Esophagus squamous epithelium (tissue), 5 donors: ENCODE results near the gene GGA1. TPM values are rescaled to one million over a fixed set of nuclear protein-coding genes. Genes with fewer than 3 reads are reported as not detected.

Experiments used
- DNase-seq: peaks from one replicate; lab custom pipeline; 2025; lab: John Stamatoyannopoulos, UW
- H3K27ac ChIP-seq, 4 donors: fragments of 200-600 bp; sonication (generic); one replicate each; pipeline ENCODE4 v1.5.1; 2016 to 2019; ENCODE audit warnings: mild to moderate bottlenecking in 1 of 4
- H3K27me3 ChIP-seq, 4 donors: fragments of 200-600 bp; sonication (generic); 1 replicate in 3 of 4; 2 replicates in 1 of 4; pipeline versions ENCODE4 v1.5.1 to v1.6.0; 2017 to 2021; ENCODE audit warnings: antibody characterized with exemption in 1 of 4
- H3K36me3 ChIP-seq, 3 donors: fragments of 200-600 bp; sonication (generic); one replicate each; pipeline ENCODE4 v1.5.1; 2016 to 2019
- H3K4me1 ChIP-seq, 3 donors: fragments of 200-600 bp; sonication (generic); one replicate each; pipeline ENCODE4 v1.5.1; 2017 to 2019
- H3K4me3 ChIP-seq, 4 donors: fragments of 200-600 bp; sonication (generic); 1 replicate in 3 of 4; 2 replicates in 1 of 4; pipeline ENCODE4 v1.5.1; 2016 to 2019; ENCODE audit warnings: mild to moderate bottlenecking in 2 of 4, moderate library complexity in 1 of 4
- H3K9me3 ChIP-seq, 3 donors: fragments of 200-600 bp; sonication (generic); one replicate each; pipeline ENCODE4 v1.5.1; 2016 to 2019
- POLR2A ChIP-seq, 4 donors: fragments of 450-650 bp; IDR thresholded peaks; one replicate each; pipeline ENCODE4 v1.6.1; 2017; ENCODE audit warnings: antibody characterized with exemption in 4 of 4, mild to moderate bottlenecking in 4 of 4, moderate library complexity in 3 of 4
- WGBS, 2 donors: methylation state at CpG; one replicate each; pipeline ENCODE4 v1.1.5; 2018; 5-methylcytosine and 5-hydroxymethylcytosine counted together
- intact Hi-C: fragments of 100-400 bp; cut with DNase I; formaldehyde crosslinking; loops from one replicate; pipeline ENCODE4 v1.15.0; 2022
- total RNA-seq, 4 donors: library from RNA; depleted of rRNA; stranded (reverse); fragments of >200 nt; gene quantifications; one replicate each; pipeline ENCODE4 v1.1.0, GENCODE V29; 2016
- TF ChIP-seq, protein P1 (sequence below), 6 experiments: fragments of 450-650 bp in 4 of 6; fragments of 200-600 bp in 2 of 6; sonication (generic) in 2 of 6; IDR thresholded peaks; one replicate each; pipeline ENCODE4 v1.5.1; 2016 to 2019; ENCODE audit warnings: antibody characterized with exemption in 6 of 6, mild to moderate bottlenecking in 4 of 6, moderate library complexity in 4 of 6
- donor health status: DM: yes; HTN: yes; CAD: no.

GGA1 gene
- total RNA-seq, 4 donors from 2014 or later: 32.2 to 54.3 (median 39.5) TPM

DNA sequence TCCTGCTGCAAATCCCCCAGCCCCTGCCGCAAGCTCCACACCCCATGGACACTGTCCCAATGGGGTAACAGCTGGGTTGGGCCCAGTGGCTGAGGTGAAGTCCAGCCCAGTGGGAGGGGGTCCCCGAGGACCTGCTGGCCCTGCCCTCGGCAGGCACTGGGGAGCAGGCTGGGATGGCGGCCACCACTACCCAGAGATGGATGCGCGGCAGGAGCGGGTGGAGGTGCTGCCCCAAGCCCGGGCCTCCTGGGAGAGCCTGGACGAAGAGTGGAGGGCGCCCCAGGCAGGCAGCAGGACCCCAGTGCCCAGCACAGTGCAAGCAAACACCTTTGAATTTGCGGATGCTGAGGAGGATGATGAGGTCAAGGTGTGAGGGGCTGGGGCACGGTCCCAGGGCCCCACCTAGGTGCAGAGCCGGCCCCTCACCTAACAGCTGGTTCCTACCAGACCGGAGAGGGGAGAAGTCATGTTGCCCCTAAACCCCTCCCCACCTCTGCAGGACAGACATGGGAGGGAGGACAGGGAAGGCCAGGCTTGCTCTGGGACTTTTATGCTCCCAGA, 40.1 kb upstream of the GGA1 start:
- intact Hi-C loops: no loop called here
- Histone ChIP-seq H3K27me3 (no peaks in the 10 kb centered on the region), H3K4me3 (no peak overlapping the region), H3K36me3 (peaks cover 22 to 38% (median 23%) of the 10 kb centered on the region in 3 donors), H3K27ac (peak overlapping the region in 1 of 4 donors; percentile 16), H3K9me3 (no peaks in the 10 kb centered on the region), H3K4me1 (peaks cover 50 to 72% (median 58%) of the 10 kb centered on the region in 3 donors)
- DNase-seq: no peak
- 92% methylated on average over 6 of the region's 14 CpGs; no CpG with 5 or more reads in 1 of the 2 donors for WGBS, 2 donors
- TF ChIP-seq, protein P1, sequence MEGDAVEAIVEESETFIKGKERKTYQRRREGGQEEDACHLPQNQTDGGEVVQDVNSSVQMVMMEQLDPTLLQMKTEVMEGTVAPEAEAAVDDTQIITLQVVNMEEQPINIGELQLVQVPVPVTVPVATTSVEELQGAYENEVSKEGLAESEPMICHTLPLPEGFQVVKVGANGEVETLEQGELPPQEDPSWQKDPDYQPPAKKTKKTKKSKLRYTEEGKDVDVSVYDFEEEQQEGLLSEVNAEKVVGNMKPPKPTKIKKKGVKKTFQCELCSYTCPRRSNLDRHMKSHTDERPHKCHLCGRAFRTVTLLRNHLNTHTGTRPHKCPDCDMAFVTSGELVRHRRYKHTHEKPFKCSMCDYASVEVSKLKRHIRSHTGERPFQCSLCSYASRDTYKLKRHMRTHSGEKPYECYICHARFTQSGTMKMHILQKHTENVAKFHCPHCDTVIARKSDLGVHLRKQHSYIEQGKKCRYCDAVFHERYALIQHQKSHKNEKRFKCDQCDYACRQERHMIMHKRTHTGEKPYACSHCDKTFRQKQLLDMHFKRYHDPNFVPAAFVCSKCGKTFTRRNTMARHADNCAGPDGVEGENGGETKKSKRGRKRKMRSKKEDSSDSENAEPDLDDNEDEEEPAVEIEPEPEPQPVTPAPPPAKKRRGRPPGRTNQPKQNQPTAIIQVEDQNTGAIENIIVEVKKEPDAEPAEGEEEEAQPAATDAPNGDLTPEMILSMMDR (IDR thresholded peaks at IDR 0.05): no peak
- TF ChIP-seq POLR2A (IDR thresholded peaks at IDR 0.05): no peak

DNA sequence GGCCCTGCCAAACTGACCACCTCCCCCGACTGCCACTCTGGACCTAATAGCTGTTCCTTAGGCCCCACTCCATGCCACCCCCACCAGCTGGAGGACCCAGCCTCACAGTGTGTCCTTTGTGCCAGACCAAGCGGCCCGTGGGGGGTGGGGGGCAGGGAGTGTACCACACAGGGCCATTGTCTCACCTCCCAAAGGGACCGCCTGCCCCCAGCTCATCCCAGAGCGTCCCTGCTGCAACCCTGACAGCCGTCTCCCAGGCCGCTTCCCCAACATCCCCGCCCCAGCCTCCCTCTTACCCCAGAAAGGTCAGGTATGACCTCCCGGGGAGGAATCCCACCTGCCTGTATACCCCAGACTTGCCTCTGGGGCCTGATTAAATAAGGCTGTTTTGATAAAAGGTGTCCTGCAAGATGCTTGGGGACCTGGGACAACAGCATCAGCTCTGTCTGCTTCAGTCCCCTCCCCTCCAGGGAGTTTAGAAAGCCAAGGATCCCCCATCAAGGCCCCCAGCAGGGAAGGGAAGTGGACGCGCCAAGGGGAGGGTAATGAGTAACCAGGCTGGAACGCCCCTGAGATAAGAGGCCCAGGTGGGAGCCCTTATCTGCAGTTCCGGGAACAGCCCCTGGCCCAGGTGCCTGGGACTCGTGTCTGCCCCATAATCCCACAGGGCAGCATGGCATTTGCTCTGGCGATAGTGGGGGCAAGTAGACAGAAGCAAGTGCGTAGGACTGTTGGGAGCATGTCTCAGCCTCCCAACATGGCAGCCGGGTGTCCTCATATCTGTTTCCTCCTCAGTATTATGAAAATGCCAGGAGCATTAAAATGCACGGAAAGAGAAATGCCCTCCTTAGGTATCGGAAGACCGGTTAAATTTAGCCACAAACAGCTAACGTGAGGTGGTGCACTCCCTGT, 39.4 kb upstream of the GGA1 start:
- Histone ChIP-seq H3K4me3 (no peak overlapping the region), H3K27ac (peak overlapping the region in 3 of 4 donors; percentile 11 to 42 (median 16)), H3K4me1 (peaks cover 42 to 64% (median 51%) of the 10 kb centered on the region in 3 donors), H3K36me3 (peaks cover 22 to 38% (median 23%) of the 10 kb centered on the region in 3 donors), H3K27me3 (no peaks in the 10 kb centered on the region), H3K9me3 (no peaks in the 10 kb centered on the region)
- DNase-seq: no peak
- no peak for TF ChIP-seq POLR2A (IDR thresholded peaks at IDR 0.05)
- intact Hi-C loops: no loop called here
- 58 to 60% methylated on average over 7 to 9 of the region's 21 CpGs for WGBS, 2 donors

GRCh38 chr22:37569921-37570660, 38.5 kb upstream of the GGA1 start:
- no peak for DNase-seq
- WGBS, 2 donors: 58 to 62% methylated on average over 7 to 8 of the region's 9 CpGs
- no peaks in the 10 kb centered on the region for H3K9me3 ChIP-seq
- intact Hi-C loops: loop anchor here (5.0 kb wide), 1 partner anchor 33 kb away; no protein-coding TSS in a partner anchor
- H3K4me1 ChIP-seq: peaks cover 36 to 56% (median 43%) of the 10 kb centered on the region in 3 donors
- peaks cover 22 to 38% (median 23%) of the 10 kb centered on the region in 3 donors for H3K36me3 ChIP-seq
- no peaks in the 10 kb centered on the region for H3K27me3 ChIP-seq
- TF ChIP-seq POLR2A (IDR thresholded peaks at IDR 0.05): no peak
- TF ChIP-seq, protein P1 (IDR thresholded peaks at IDR 0.05): no peak
- no peak overlapping the region for H3K4me3 ChIP-seq
- peak overlapping the region in 3 of 4 donors; percentile 7 to 42 (median 11) for H3K27ac ChIP-seq

GRCh38 chr22:37570661-37570976, 38.0 kb upstream of the GGA1 start:
- no peaks in the 10 kb centered on the region for H3K27me3 ChIP-seq
- TF ChIP-seq POLR2A (IDR thresholded peaks at IDR 0.05): no peak
- TF ChIP-seq, protein P1 (IDR thresholded peaks at IDR 0.05): no peak
- H3K4me3 ChIP-seq: no peak overlapping the region
- intact Hi-C loops: loop anchor here (5.0 kb wide), 1 partner anchor 33 kb away; no protein-coding TSS in a partner anchor
- H3K27ac ChIP-seq: peak overlapping the region in 1 of 4 donors; percentile 7
- DNase-seq: no peak
- H3K4me1 ChIP-seq: peaks cover 34 to 51% (median 40%) of the 10 kb centered on the region in 3 donors
- H3K9me3 ChIP-seq: no peaks in the 10 kb centered on the region
- WGBS, 2 donors: 79 to 89% methylated on average over 4 of the region's 4 CpGs
- H3K36me3 ChIP-seq: peaks cover 22 to 37% (median 23%) of the 10 kb centered on the region in 3 donors

DNA sequence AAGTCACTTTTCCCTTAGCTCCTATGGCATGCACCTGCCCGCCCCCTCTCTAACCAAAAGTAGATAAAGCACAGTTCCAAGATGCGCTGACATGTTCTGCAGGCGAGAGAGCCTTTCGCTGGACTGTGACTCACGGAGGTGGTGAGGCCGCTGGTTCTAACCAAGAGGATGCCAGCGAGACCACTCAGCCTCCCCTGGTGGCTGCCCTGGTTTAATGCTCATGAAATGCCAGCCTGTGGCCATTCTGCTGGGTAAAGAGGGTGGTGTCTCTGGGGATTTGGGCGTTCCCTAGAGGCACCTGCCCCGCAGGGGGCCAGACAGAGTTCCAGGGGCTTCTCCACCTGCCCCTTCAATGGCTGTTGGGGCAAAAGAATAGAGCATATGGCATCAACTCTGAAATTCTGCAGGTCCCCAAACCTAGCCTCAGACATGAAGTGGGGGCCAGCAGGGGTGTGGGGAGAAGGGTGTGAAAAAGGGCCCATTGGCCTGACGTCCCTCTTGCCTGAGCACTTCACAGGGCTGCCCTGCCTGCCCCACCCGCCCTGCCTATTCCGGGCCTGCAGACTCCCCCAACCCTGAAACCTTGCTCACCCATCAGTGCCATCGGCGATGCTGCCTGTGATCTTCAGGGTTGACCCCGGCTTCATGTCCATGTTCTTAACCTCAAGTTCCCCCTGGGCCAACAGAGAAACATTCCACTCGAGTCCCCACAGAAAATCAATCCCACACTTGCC, 37.2 kb upstream of the GGA1 start:
- DNase-seq: no peak
- H3K4me3 ChIP-seq: no peak overlapping the region
- no peaks in the 10 kb centered on the region for H3K27me3 ChIP-seq
- peaks cover 26 to 43% (median 32%) of the 10 kb centered on the region in 3 donors for H3K4me1 ChIP-seq
- no peak overlapping the region for H3K27ac ChIP-seq
- intact Hi-C loops: loop anchor here (5.0 kb wide), 1 partner anchor 34 kb away; no protein-coding TSS in a partner anchor
- TF ChIP-seq, protein P1 (IDR thresholded peaks at IDR 0.05): peak in 1 of 6 experiments; percentile 30
- TF ChIP-seq POLR2A (IDR thresholded peaks at IDR 0.05): no peak
- H3K9me3 ChIP-seq: no peaks in the 10 kb centered on the region
- WGBS, 2 donors: 67% methylated on average over 6 of the region's 16 CpGs
- peaks cover 15 to 29% (median 17%) of the 10 kb centered on the region in 3 donors for H3K36me3 ChIP-seq
